Right ventricle myocardium inferior (tissue), 1 donor: ENCODE measurements around the gene COL8A2. TPM values are rescaled to one million over a fixed set of nuclear protein-coding genes. Genes with fewer than 3 reads are reported as not detected.

ENCODE experiments used
- ATAC-seq: fragments of 200-7000 bp; cut with Tn5 transposase; one replicate; pipeline ENCODE4 v1.9.1; 2020; ENCODE audit warnings: mild to moderate bottlenecking, moderate library complexity
- DNase-seq: peaks from one replicate; pipeline ENCODE4 v3.0.0; 2021; ENCODE audit errors: missing footprints
- intact Hi-C: fragments of 100-400 bp; cut with DNase I; formaldehyde crosslinking; loops from one replicate; pipeline ENCODE4 v1.11.0; 2022
- total RNA-seq: library from RNA; stranded (reverse); fragmentation: NEBNext Ultra II Directional; extraction: Animal tissue kit (Norgen Biotek cat#: 25700); gene quantifications from one replicate; pipeline ENCODE4 v1.2.1, GENCODE V29; 2021
- donor health status: DM: no; HTN: yes; CAD: no; lungs with severe emphysema.

Gene COL8A2
- total RNA-seq, 1 donor from 2014 or later: 1.0 TPM

DNA sequence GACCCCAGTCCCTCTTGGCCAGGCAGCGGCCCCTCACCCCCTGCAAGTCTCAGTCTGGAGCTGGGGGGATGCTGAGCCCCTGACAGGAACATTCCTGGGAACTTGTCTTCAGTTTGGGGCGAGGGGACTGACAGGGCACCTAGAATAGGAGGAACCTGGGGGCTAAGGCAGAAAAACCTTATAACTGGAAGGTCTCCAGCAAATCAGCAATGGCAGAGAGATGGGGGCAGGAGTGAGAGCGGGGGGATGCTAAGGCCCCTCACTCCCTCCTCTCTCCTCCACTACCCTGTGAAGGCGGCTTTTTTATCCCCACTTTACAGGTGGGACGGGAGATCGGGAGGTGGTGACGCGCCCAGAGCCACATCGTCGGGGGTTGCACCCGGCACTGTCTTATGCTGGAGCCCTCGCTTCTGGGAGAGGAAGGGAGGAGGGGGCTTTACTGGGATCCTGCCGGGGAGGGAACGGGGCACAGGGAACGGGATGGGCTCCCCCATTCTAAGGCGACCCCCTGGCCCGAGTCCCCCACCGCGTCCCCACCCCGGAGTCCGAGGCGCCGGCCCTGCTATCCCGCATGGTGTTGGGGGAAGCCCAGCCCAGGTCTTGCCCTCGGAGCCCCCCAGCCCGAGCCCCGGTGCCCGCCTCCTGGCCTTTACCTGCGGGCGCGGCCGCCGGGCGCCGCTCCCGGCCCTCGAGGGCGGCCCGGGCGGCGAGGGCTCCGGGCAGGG is 456 bp downstream of the COL8A2 start:
- no peak for ATAC-seq
- intact Hi-C loops: no loop called here
- DNase-seq: no peak

DNA sequence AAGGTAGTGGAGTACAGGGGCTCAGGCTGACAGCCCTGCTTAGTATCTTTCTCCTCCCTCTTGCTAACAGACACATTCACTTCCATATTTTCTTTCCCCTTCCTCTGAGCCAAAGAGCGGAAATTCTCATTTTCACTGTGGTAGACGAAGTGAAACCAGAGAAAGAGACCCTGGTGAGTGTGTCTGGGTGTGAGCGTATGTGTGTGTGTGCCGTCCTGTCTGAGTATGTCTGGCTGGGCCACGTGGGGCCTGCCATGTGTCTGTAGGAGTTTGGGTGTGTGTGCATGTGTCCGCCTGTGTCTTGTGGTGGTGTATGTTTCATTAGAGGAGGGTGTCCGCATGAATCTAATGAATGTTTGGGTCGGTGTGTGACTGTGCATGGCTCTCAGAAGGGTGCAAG is 1.7 kb downstream of the COL8A2 start:
- peak; percentile 30 for ATAC-seq
- peak; percentile 83 for DNase-seq
- intact Hi-C loops: no loop called here

DNA sequence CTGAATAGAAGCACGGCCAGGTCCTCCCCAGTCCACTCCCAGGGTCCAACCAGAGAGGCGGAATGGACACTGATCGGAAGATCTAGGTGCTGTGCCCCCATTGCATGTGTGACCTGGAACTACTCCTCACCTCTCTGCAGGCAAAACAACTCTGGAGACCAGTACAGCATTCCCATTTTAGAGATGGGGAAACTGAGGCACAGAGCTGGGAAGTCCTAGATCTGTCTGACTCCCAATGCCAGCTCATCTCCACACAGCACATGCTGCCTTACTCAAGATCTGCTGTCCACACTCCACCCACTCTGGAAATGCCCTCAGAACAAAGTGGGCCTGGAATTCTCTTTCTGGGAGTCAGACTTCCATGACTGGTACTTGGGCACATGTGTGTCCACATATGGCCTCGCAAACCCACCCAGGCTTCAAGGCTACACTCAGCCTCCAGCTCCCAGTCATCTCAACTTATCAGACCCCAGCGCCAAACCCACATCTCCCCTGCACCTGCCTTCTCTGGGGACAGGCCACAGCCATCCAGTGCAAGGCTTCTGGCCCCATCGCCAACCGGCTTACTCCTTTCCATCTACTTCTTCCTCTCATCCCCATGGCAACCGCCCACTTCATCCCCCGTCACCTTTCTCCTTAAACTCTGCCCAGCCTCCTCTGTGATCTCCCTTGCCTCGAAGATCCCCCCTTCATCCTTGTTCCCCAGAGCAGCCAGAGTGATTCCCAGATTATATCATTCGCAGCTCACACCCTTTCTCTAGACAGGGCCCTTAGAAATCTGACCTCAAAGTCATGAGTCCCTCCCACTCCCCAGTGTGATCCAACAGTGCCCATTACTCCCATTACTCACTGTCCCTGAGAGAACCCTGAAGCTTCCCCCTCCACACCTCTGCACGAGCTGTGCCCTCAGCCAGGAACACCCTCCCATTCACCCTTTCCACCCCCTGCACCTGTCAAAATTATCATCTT is 2.7 kb downstream of the COL8A2 start:
- intact Hi-C loops: no loop called here
- DNase-seq: no peak
- no peak for ATAC-seq

DNA sequence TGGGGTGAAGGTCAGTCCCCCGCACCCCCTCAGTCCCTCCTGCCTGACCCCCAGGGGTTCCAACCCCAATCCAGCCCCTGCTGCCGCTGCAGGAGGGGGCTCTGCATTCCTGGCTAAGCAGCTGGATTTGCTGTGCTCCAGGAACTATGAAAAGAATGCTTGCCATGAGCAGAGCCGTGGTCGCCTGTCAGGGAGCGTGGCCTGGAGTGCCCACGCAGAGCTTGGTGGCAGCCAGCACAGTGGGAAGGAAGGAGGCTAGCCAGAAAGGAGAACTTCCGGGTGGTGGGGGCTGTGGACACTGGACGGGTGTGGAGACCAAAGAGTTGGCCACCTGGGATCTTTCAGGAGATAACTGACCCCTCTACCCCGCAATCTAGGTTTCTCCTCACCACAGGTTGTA is 5.6 kb downstream of the COL8A2 start:
- intact Hi-C loops: no loop called here
- ATAC-seq (no peak), DNase-seq (no peak)

DNA sequence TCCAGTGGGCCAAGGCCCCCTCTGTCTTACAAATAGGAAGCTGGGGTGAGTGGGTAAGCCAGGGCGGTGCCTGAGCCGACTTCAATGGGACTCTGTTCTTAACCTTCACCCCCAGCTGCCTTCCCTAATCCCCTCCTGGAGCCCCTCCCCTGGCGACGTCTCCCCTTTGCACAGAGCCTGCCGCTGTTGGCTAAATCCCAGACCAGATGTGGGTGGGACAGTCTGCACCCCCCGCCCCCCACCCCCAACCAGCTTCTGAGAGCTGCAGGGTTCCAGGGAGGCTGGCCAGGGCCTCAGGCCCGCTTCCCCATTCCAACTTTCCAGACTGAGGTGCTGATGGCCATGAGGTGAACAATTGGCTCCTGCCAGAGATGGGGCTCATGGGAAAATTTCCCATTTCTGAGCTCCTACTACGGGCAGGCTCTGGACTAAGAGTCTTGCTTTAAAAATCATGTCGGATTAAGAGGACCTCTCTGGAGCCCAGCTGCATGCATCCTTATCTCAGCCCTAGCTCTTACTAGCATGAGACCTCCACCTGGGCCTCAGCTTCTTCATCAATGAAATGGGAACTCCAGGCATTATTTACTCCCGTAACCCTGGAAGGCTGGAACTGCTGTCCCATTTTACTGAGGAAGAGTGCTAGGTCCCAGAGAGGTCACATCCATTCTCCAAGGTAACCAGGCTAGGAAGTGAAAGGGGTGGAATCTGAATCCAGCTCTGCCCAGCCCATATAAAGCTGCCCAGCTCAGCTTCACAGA is 6.4 kb downstream of the COL8A2 start:
- DNase-seq (no peak), ATAC-seq (no peak)
- intact Hi-C loops: no loop called here

DNA sequence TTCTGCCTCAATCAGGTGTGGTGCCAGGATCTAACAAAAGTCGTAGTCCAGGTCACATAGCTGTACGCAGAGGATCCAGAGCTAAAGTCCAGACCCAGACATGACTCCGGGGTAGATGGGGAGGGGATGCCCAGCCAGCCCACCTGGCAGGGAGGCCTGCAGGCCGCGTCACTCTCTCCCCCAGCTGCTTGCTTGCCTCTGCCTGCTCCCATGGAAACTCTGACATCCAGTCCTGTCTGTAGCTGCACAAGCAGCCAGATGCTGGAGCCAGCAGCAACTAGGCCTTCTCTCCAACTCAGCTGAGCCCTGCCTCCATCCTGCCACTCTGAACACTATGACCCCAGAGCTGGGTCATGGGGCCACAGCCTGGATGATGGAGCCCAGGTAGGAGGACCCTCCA is 8.1 kb downstream of the COL8A2 start:
- DNase-seq (no peak), ATAC-seq (no peak)
- intact Hi-C loops: no loop called here

DNA sequence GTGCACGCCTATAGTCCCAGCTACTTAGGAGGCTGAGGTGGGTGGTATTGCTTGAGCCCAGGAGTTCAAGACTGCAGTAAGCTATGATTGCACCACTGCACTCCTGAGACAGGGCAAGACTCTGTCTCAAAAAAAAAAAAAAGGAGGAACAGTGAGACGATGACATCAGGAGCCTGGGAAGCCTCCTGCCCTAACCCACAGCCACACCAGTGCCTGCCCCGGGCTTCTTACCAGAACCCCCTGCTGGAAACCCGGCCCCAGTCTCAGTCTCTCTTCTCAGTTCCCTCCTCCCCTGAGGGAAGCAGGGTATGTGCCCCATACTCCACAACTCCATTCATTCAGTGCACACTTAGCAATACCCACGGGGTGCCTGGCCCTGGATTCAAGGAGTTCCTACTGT is 9.1 kb downstream of the COL8A2 start:
- ATAC-seq (peak; percentile 21), DNase-seq (no peak)
- intact Hi-C loops: no loop called here

DNA sequence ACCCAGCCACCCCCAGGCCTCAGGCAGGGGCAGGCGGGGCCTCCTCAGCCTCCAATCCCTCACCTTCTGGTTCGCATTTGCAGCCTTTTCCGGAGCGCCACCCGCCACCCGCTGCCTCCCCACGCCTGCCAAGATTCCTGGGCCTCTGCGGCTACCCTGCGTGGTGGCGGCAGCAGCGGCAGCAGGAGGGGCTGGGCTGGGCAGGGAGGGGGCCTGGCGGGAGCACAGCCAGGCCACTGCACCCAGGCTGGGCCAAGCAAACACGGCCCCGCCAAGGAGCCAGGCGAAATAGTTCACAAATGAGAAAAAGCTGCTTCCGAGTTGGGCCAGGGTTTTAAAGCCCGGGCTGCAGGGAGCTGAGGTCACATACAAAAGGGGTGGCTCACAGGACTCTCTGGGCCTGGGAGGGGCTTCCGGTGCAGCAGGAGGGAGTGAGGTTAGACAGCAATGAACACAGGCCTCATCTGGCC is 9.8 kb downstream of the COL8A2 start:
- DNase-seq (no peak), ATAC-seq (peak; percentile 65)
- intact Hi-C loops: no loop called here

DNA sequence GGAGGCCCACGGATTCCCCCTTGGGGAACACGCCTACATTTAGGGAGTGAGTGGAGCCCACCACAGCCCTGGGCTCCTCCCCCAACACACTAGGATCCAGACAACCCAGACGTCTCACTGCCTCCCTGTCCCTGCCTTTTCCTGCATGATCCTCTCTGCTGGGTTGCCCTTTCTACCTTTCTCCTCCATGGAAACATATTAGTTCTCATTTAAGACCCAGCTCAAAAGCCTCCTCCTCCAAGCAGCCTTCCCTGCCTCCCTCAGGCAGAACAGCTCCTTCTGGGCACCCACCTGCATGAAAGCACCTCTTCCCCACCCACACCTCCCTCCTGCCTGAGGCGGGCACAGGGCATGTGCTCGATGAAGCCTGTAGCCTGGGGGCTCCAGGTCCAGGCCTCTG is 10.7 kb downstream of the COL8A2 start:
- ATAC-seq (no peak), DNase-seq (no peak)
- intact Hi-C loops: no loop called here

DNA sequence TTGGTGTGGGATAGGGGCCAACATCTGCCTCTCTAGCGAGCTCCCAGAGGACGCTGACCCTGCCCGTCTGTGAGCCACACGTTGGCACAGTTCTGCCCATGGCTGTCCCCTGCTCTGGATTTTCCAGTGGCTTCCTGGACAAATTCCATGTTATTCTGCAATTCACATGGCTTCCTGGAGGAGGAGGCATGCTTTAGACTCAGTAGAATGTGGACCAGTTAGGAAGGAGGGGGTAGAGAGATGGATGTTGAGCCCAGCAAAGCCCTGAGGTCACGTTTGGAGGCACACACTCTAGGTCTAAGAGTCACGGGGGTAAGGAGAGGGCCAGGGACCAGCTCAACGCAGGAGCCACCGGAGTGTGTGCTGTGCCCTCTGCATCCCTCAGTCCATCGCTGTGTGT is 12.2 kb downstream of the COL8A2 start:
- intact Hi-C loops: no loop called here
- ATAC-seq (no peak), DNase-seq (no peak)

DNA sequence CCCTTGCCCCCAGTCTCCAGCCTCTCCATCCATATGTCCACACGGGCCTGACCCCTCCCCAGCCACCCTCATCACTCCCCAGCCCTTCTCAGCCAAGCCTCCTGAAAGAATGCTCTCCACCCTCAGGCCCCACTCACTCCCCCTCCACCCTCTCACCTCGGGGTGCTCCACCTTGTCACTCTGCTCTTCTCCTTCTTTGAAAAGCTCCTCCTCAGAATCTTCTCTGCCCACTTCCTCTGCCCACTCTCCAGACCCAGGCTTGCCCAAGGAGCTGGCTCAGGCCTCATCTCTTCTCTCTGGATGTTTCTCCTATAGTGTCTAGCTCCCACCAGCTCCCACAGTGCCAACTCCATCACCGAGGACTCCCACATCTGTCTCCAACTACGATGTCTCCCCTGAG is 13.9 kb downstream of the COL8A2 start:
- ATAC-seq: no peak
- no peak for DNase-seq
- intact Hi-C loops: no loop called here

DNA sequence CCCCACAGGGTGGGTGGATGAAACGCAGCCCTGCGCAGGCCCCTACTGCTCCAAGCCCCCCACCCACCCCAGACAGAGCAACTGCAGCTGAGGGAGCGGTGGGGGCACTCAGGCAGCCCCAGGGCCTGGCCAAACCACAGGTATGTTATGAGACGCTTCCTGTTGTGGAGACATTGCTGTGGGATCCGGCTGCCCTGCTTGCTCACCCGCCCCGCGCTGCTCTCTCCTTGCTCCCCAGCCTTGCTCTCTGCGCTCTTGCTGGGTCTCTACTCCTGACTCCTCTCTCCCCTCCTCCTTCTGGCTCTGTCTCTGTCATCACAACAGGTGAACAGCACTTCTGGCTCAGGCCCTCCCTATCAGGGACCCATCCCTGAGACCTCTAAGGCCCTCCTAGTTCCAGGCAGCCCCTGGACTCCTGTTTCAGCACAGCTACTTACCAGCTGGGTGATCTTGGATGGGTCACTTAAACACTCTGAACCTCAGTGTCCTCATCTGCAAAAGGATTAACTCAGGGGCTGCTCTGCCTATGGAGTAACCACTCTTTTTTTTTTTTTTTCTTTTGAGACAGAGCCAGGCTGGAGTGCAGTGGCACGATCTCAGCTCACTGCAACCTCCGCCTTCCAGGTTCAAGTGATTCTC is 15.9 kb downstream of the COL8A2 start:
- intact Hi-C loops: no loop called here
- no peak for ATAC-seq
- DNase-seq: peak; percentile 23

DNA sequence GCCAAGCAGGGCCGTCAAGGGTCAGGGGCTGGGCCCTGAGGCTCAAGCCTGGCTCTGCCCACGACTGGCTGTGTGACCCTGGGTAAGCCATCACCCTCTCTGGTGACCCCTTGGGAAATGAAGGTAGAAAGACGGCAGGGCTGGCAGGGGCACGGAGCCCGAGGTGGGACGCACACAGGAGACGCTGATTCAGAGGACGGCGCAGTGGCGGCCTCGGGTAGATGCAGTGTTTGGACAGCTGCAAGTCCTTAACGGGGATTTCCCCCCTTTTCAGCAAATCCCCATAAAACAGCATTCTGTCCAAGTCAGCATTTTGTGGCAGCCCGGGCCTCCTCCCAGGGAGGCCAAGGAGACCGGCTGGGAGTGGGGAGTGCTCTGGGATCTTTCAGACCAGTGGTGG is 16.7 kb downstream of the COL8A2 start:
- peak; percentile 20 for DNase-seq
- intact Hi-C loops: no loop called here

DNA sequence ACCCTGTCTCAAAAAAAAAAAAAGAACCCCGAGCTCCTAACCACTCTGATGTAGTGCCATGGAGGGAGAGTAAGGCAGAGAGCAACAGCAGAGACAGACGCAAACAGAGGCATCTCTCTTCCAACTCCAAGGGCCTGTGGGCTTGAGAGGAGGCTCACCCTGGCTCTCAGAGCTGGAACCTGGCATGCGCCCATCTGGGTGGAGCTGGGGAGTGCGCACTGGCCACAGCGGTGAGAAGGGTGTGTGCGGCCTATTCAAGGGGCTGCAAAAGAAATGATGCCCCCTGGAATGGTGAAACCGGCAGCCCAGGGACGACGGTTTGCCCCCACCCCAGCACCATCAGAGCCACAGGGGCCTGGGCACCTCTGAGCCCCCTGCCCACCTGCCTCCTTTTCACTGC is 17.6 kb downstream of the COL8A2 start:
- intact Hi-C loops: no loop called here
- ATAC-seq (no peak), DNase-seq (no peak)

More for the DNA sequence above, 16.7 kb downstream of the COL8A2 start:
- ATAC-seq: no peak

DNA sequence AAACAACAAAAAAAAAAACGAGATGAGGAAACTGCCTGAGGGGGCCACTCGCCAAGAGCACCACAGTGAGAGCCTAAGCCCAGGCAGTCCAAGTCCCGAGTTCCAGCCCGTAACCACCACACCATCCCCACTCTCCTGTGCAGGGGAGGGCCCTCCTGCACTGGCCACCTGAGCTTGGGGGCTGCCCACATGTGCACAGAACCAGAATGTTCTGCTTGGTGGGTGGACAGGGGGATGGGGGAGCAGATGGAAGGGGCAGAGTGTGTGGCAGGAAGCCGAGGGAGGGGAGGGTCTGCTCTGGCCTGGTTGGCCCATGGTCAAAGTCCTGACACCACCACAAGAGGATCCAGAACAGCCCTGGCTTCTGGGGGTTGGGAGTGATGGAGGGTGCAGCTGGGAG is 18.8 kb downstream of the COL8A2 start:
- DNase-seq (no peak), ATAC-seq (no peak)
- intact Hi-C loops: no loop called here

DNA sequence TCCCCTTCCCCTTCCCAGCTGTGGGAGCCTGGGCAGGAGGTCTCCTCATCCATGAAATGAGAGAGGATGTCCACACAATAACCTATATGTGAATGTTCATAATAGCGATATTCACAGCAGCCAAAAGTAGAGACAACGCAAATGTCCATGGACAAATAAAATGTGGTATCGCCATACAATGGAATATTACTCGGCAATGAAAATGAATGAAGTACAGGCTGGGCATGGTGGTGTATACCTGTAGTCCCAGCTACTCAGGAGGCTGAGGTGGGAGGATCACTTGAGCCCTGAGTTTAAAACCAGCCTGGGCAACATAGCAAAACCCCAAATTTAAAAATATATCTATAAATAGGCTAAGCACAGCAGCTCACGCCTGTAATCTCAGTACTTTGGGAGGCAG is 23.5 kb downstream of the COL8A2 start:
- intact Hi-C loops: loop anchor here (2.0 to 5.0 kb wide), 2 partner anchors 87 to 186 kb away; no protein-coding TSS in a partner anchor
- DNase-seq (no peak), ATAC-seq (no peak)

DNA sequence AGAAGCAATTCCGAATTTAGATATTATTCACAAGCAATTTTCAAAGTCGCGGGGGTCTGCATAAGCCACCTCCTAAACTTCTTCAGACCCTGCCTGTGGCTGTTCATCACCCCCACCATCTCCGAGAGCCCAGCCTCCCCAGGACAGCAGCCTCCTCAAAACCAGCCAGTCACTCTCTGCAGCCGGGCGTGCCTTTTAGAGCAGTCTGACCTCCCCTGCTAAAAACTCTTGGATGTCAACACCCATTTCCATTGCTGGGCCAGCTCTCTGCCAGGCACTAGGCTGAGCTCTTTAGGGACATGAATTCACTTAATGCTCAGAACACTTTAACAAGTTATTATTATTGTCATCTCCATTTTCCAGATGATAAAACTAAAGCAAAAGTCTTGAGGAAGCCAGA is 24.6 kb downstream of the COL8A2 start:
- intact Hi-C loops: loop anchor here (2.0 to 5.0 kb wide), 2 partner anchors 88 to 187 kb away; no protein-coding TSS in a partner anchor

DNA sequence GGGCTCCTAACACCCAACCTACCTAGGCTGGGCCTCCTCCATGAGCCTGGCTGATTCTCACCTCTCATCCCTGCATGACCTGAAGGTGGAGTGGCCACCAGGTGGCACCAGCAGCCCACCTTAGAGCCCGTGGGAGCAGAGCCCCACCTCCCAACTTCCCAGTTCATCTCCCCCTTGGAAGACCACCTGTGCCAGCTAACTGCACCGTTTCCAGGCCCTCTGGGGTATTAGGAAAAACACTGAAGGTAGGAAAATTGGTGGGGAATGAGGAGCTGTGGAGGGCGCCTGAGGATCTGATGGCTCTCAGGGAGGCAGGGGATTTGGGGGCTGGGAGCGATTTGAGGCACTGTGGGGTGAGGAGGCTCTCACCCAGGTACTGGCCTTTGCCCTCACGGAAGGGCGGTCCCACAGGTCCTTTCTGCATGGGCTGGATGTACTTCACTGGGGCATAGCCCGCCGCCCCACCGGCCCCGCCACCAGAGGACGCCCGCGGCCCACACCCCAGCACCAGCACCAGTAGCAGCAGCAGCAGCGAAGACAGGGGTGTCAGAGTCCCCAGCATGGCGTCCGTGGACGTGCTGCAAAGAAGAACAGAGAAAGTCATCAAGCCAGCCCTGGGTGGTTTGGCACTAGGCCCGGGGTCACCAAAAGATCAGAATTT is 25.2 kb downstream of the COL8A2 start:
- ATAC-seq (peak; percentile 79), DNase-seq (peak; percentile 88)
- intact Hi-C loops: loop anchor here (2.0 to 5.0 kb wide), 4 partner anchors 35 to 321 kb away; no protein-coding TSS in a partner anchor

More for the DNA sequence above, 24.6 kb downstream of the COL8A2 start:
- DNase-seq (no peak), ATAC-seq (no peak)
